Measurements from ENCODE around the gene NUDT11. TPM values are rescaled to one million over a fixed set of nuclear protein-coding genes. Genes with fewer than 3 reads are reported as not detected.

NUDT11 gene
- polyA plus RNA-seq, 1 experiment = 20.2 TPM

DNA sequence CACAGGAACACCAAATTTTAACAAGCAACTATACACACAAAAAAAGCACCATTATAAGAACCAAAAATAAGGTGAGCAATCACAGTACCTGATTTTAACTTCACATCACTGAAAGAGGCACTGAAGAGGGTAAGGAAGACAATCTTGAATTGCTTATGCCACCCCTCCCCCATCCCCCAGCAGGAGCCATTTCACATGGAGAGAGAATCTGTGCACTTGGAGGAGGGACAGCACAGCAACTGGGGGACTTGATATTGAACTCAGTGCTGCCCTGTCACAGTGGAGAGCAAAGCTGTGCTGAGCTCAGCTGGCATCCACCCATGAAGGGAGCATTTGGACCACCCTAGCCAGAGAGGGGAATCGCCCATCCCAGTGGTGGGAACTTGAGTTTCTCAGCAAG lies 56.0 kb downstream of the NUDT11 start:
- POLR2A ChIA-PET = no interaction called here
- Histone ChIP-seq H3K27ac (ENCODE audit: low read depth, low read length) (no peak overlapping the region), H3K27me3 (ENCODE audit: control insufficient read depth, insufficient read depth, low read length) (no peaks in the 10 kb centered on the region), H3K4me3 (ENCODE audit: low read depth, low read length) (no peak overlapping the region), H3K9me3 (ENCODE audit: control insufficient read depth, insufficient read depth, low read length) (no peaks in the 10 kb centered on the region)
- CTCF ChIA-PET = no interaction called here
- TF ChIP-seq, protein P1, sequence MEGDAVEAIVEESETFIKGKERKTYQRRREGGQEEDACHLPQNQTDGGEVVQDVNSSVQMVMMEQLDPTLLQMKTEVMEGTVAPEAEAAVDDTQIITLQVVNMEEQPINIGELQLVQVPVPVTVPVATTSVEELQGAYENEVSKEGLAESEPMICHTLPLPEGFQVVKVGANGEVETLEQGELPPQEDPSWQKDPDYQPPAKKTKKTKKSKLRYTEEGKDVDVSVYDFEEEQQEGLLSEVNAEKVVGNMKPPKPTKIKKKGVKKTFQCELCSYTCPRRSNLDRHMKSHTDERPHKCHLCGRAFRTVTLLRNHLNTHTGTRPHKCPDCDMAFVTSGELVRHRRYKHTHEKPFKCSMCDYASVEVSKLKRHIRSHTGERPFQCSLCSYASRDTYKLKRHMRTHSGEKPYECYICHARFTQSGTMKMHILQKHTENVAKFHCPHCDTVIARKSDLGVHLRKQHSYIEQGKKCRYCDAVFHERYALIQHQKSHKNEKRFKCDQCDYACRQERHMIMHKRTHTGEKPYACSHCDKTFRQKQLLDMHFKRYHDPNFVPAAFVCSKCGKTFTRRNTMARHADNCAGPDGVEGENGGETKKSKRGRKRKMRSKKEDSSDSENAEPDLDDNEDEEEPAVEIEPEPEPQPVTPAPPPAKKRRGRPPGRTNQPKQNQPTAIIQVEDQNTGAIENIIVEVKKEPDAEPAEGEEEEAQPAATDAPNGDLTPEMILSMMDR (IDR thresholded peaks at IDR 0.05; ENCODE audit: low read depth, low read length) = no peak
- no peak for DNase-seq (ENCODE audit: low read depth, low spot score)

Other genes with a start within 250 kb of the NUDT11 start
- 2.3 and 2.5 TPM in 2 replicates for gene NUDT10, start 163.8 kb downstream of the NUDT11 start, polyA plus RNA-seq (2011; rRNA removed)
- not detected in 2 replicates for gene CENPVL3, start 122.3 kb upstream of the NUDT11 start, polyA plus RNA-seq (2011; rRNA removed)
- gene CENPVL2, start 186.2 kb upstream of the NUDT11 start, polyA plus RNA-seq (2011; rRNA removed) = not detected in 2 replicates
- not detected in 2 replicates for gene CENPVL1, start 213.9 kb upstream of the NUDT11 start, polyA plus RNA-seq (2011; rRNA removed)
- gene GSPT2, start 246.8 kb upstream of the NUDT11 start, polyA plus RNA-seq (2011; rRNA removed) = 8.6 and 10.6 TPM in 2 replicates

All from AG04450 (cell line).